GM12874 (cell line): ENCODE measurements around the gene PA2G4.

Source experiments
- CTCF ChIP-seq: IDR thresholded peaks from 2 replicates; pipeline ENCODE4 v1.5.1; 2011; ENCODE audit warnings: low read depth, mild to moderate bottlenecking, control low read depth, low read length, moderate library complexity; ENCODE audit not compliant: insufficient read depth

The PA2G4 gene

GRCh38 chr12:56143870-56144269 lies 39.5 kb downstream of the PA2G4 start:
- TF ChIP-seq CTCF = no peak

GRCh38 chr12:56145217-56145616 lies 40.9 kb downstream of the PA2G4 start:
- no peak for TF ChIP-seq CTCF

- no peak for TF ChIP-seq CTCF
These were observed 42.4 kb downstream of the PA2G4 start for GRCh38 chr12:56146492-56147460.

GRCh38 chr12:56150563-56150962 lies 46.2 kb downstream of the PA2G4 start:
- TF ChIP-seq CTCF = no peak

- TF ChIP-seq CTCF = peak; percentile 52
These were observed 47.3 kb downstream of the PA2G4 start for GRCh38 chr12:56151672-56152131.

GRCh38 chr12:56152132-56152755 lies 47.9 kb downstream of the PA2G4 start, which contains the start of gene MYL6B:
MYL6B (plus strand) TSS chr12:56152587; CDS start chr12:56153919, 1,332 bp downstream.
- TF ChIP-seq CTCF = no peak
